ENCODE results near the gene CASP8AP2. TPM values are rescaled to one million over a fixed set of nuclear protein-coding genes. Genes with fewer than 3 reads are reported as not detected.

CASP8AP2 gene
- 44.6 TPM for total RNA-seq

DNA sequence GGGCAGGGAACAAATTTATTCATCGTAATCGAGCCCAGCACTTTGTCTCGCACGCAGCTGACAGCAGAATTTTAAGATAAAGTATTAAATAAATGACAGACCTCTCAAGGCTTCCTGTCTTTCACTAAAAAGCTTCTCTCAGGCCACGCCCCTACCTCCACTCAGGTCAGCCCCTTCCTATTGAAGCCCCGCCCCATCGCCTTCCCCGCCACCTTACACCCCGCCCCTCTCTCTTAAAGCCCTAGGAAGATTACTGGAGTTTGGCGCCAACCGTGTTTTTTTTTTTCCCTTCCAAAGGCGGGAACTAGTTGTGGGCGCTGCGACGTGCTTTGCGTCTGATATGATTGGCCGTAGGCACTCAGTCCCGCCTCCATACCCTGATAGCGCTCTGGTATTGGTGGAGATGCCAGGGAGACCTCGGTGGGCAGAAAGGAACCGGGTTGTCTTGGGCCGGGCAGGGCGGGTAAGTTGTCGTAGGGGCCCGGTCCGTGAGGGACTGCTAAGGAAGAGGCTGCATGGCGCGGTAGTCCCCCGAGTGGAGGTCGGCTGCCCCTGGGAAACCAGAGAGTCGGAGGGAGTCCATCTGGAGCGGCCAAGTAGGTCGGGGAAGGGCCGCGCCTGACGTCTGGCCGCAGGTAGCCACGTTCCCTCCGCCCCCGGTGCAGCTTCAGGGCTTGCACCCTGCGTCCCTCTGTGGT lies at the start of gene CASP8AP2:
Gene CASP8AP2, plus strand, starts transcription at position 409 of the 698 bp plus-strand sequence.

DNA sequence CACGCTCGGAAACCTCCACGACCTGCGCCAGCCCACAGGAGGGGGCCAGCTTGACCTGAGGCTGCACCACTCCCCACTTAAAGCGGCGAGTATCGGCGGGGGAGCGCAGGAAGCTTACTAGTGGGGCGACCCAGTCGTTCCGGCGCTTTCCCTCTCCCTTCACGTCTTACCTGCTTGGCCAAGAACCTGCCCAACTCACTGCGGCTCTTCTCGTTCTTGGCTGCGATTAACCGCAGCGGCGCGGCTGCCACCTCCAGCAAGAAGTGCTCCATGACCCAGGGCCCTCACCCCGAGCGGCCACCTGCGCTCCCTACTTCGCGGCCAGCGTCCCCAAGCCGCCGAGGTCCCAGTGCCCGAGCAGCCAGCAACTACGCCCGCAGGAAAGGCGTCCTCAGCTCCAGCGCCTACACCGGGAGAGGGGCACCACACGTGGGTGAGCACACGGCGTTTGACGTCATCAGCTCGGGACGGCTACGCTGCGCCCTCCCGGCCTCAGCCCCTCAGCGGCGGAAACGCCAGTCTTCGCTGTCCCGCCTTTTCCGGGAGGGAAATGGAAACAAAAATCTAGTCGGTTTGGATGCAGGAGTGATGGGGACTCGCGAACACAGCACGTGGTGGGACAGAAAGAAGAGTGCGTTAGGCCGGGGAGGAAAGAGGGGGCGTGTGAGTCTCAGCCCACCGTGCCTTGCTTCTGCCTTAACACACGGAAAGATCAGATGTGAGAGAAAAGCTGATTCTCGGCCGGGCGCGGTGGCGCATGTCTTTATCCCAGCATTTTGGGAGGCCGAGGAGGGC lies 10.1 kb upstream of the CASP8AP2 start, which contains the start of gene MDN1:
Gene MDN1, minus strand, starts transcription at position 459 of the 795 bp plus-strand sequence. Its CDS starts 187 bp downstream, at position 272.

DNA sequence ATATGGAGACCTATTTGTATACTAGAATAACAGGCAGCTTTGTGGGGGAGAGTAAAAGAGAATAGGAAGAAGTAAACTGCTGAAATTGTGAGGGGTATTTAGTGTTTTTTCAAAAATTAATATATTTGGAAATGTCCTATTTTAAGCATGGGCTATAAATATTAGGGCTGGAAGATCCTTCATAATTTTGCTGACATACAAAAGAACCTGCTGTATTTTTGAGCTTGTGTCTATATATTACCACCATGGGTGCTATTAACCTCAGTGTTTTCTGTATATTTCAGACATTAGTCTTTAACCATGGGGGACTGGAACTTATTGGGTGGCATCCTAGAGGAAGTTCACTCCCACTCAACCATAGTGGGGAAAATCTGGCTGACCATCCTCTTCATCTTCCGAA lies 64.5 kb downstream of the CASP8AP2 start, which contains the start of gene GJA10:
Gene GJA10, plus strand, starts transcription at position 301 of the 400 bp plus-strand sequence. Its CDS starts 0 bp downstream, at position 301.

Other genes with a start within 250 kb of the CASP8AP2 start
- 42.4 TPM for gene LYRM2, start 191.1 kb upstream of the CASP8AP2 start, total RNA-seq
- 35.3 TPM for gene MDN1, start 10.1 kb upstream of the CASP8AP2 start, total RNA-seq
- 2.5 TPM for gene GJA10, start 64.6 kb downstream of the CASP8AP2 start, total RNA-seq